ENCODE data around the gene RELN. TPM values are rescaled to one million over a fixed set of nuclear protein-coding genes. Genes with fewer than 3 reads are reported as not detected.

RELN gene
- total RNA-seq, 5 donors from 2014 or later (not counting 1 experiment from before 2014, with no cell fraction given), result 0.20 to 0.50 (median 0.41) TPM; not detected in 2

- no CpG with 5 or more reads among the region's 2 CpGs for WGBS (ENCODE audit: insufficient coverage)
These were observed 184.1 kb downstream of the RELN start for GRCh38 chr7:103805346-103805745.

GRCh38 chr7:103803631-103804030 is 185.8 kb downstream of the RELN start:
- Mint-ChIP-seq H3K4me3 (no peak overlapping the region), H3K27me3 (peaks cover 3 to 5% of the 10 kb centered on the region in 2 donors)
- no peak for ATAC-seq (replicated peaks in 1 of 4)

More at GRCh38 chr7:103805346-103805745, 184.1 kb downstream of the RELN start:
- no peaks in the 10 kb centered on the region for H3K36me3 Mint-ChIP-seq
- peaks cover 0 to 5% of the 10 kb centered on the region in 2 donors for H3K27me3 Mint-ChIP-seq
- peaks cover 10 to 15% (median 11%) of the 10 kb centered on the region in 3 donors for H3K4me1 Mint-ChIP-seq
- CTCF ChIA-PET, result no interaction called here
- ATAC-seq (replicated peaks in 1 of 4) (no peak), DNase-seq (no peak)
- Histone ChIP-seq H3K36me3 (ENCODE audit: control insufficient read depth in 2 of 2, extremely low read depth in 1 of 2, insufficient read depth in 1 of 2, low read length in 1 of 2) (no peaks in the 10 kb centered on the region), H3K27me3 (replicated peaks in 1 of 2; ENCODE audit: control insufficient read depth in 2 of 2, extremely low read depth in 1 of 2, insufficient read depth in 2 of 2, low read length in 1 of 2) (no peaks in the 10 kb centered on the region), H3K4me3 (ENCODE audit: control insufficient read depth in 1 of 2, extremely low read depth in 1 of 2, low read length in 1 of 2) (no peak overlapping the region), H3K27ac (ENCODE audit: low read length) (no peak overlapping the region), H3K4me1 (ENCODE audit: control insufficient read depth in 1 of 2, extremely low read depth in 1 of 2, insufficient read depth in 2 of 2, low read length in 2 of 2) (no peaks in the 10 kb centered on the region), H3K9me3 (no peaks in the 10 kb centered on the region)
- no peaks in the 10 kb centered on the region for H3K9me3 Mint-ChIP-seq
- H3K27ac Mint-ChIP-seq, result no peak overlapping the region
- POLR2A ChIA-PET, result no interaction called here
- no peak overlapping the region for H3K4me3 Mint-ChIP-seq

GRCh38 chr7:103799298-103799697 is 190.2 kb downstream of the RELN start:
- no peak overlapping the region for H3K4me3 ChIP-seq (ENCODE audit: control insufficient read depth in 1 of 2, extremely low read depth in 1 of 2, low read length in 1 of 2)
- WGBS (ENCODE audit: insufficient coverage), result no CpG with 5 or more reads among the region's 1 CpG
- POLR2A ChIA-PET, result no interaction called here

More at GRCh38 chr7:103803631-103804030, 185.8 kb downstream of the RELN start:
- Histone ChIP-seq H3K9me3 (no peaks in the 10 kb centered on the region), H3K4me1 (ENCODE audit: control insufficient read depth in 1 of 2, extremely low read depth in 1 of 2, insufficient read depth in 2 of 2, low read length in 2 of 2) (no peaks in the 10 kb centered on the region), H3K27ac (ENCODE audit: low read length) (no peak overlapping the region), H3K4me3 (ENCODE audit: control insufficient read depth in 1 of 2, extremely low read depth in 1 of 2, low read length in 1 of 2) (no peak overlapping the region), H3K27me3 (replicated peaks in 1 of 2; ENCODE audit: control insufficient read depth in 2 of 2, extremely low read depth in 1 of 2, insufficient read depth in 2 of 2, low read length in 1 of 2) (no peaks in the 10 kb centered on the region), H3K36me3 (ENCODE audit: control insufficient read depth in 2 of 2, extremely low read depth in 1 of 2, insufficient read depth in 1 of 2, low read length in 1 of 2) (no peaks in the 10 kb centered on the region)
- ChIA-PET POLR2A (no interaction called here), CTCF (no interaction called here)
- no peak for DNase-seq
- no peaks in the 10 kb centered on the region for H3K9me3 Mint-ChIP-seq
- no CpG with 5 or more reads among the region's 1 CpG for WGBS (ENCODE audit: insufficient coverage)
- H3K36me3 Mint-ChIP-seq, result no peaks in the 10 kb centered on the region
- peaks cover 0 to 2% (median 0%) of the 10 kb centered on the region in 3 donors for H3K4me1 Mint-ChIP-seq
- H3K27ac Mint-ChIP-seq, result no peak overlapping the region

GRCh38 chr7:103797647-103798307 is 191.7 kb downstream of the RELN start:
- no peaks in the 10 kb centered on the region for H3K36me3 Mint-ChIP-seq
- H3K27me3 Mint-ChIP-seq, result peaks cover 0 to 3% of the 10 kb centered on the region in 2 donors
- H3K27ac Mint-ChIP-seq, result no peak overlapping the region
- Histone ChIP-seq H3K4me1 (ENCODE audit: control insufficient read depth in 1 of 2, extremely low read depth in 1 of 2, insufficient read depth in 2 of 2, low read length in 2 of 2) (no peaks in the 10 kb centered on the region), H3K27ac (ENCODE audit: low read length) (no peak overlapping the region), H3K4me3 (ENCODE audit: control insufficient read depth in 1 of 2, extremely low read depth in 1 of 2, low read length in 1 of 2) (no peak overlapping the region), H3K36me3 (ENCODE audit: control insufficient read depth in 2 of 2, extremely low read depth in 1 of 2, insufficient read depth in 1 of 2, low read length in 1 of 2) (no peaks in the 10 kb centered on the region), H3K9me3 (no peaks in the 10 kb centered on the region), H3K27me3 (replicated peaks in 1 of 2; ENCODE audit: control insufficient read depth in 2 of 2, extremely low read depth in 1 of 2, insufficient read depth in 2 of 2, low read length in 1 of 2) (no peaks in the 10 kb centered on the region)
- POLR2A ChIA-PET, result no interaction called here
- ATAC-seq (replicated peaks in 1 of 4) (no peak), DNase-seq (no peak)
- WGBS (ENCODE audit: insufficient coverage), result 67% methylated on average over 1 of the region's 3 CpGs
- no peaks in the 10 kb centered on the region for H3K9me3 Mint-ChIP-seq
- H3K4me1 Mint-ChIP-seq, result no peaks in the 10 kb centered on the region
- H3K4me3 Mint-ChIP-seq, result no peak overlapping the region
- CTCF ChIA-PET, result no interaction called here

More at GRCh38 chr7:103799298-103799697, 190.2 kb downstream of the RELN start:
- H3K4me1 Mint-ChIP-seq, result no peaks in the 10 kb centered on the region
- Histone ChIP-seq H3K27ac (ENCODE audit: low read length) (no peak overlapping the region), H3K4me1 (ENCODE audit: control insufficient read depth in 1 of 2, extremely low read depth in 1 of 2, insufficient read depth in 2 of 2, low read length in 2 of 2) (no peaks in the 10 kb centered on the region), H3K36me3 (ENCODE audit: control insufficient read depth in 2 of 2, extremely low read depth in 1 of 2, insufficient read depth in 1 of 2, low read length in 1 of 2) (no peaks in the 10 kb centered on the region), H3K9me3 (no peaks in the 10 kb centered on the region), H3K27me3 (replicated peaks in 1 of 2; ENCODE audit: control insufficient read depth in 2 of 2, extremely low read depth in 1 of 2, insufficient read depth in 2 of 2, low read length in 1 of 2) (no peaks in the 10 kb centered on the region)
- H3K36me3 Mint-ChIP-seq, result no peaks in the 10 kb centered on the region
- DNase-seq (no peak), ATAC-seq (replicated peaks in 1 of 4) (no peak)
- H3K9me3 Mint-ChIP-seq, result no peaks in the 10 kb centered on the region
- H3K27me3 Mint-ChIP-seq, result peaks cover 0 to 3% of the 10 kb centered on the region in 2 donors
- H3K4me3 Mint-ChIP-seq, result no peak overlapping the region
- CTCF ChIA-PET, result no interaction called here
- H3K27ac Mint-ChIP-seq, result no peak overlapping the region

GRCh38 chr7:103796327-103796962 is 193.0 kb downstream of the RELN start:
- no peaks in the 10 kb centered on the region for H3K36me3 ChIP-seq (ENCODE audit: control insufficient read depth in 2 of 2, extremely low read depth in 1 of 2, insufficient read depth in 1 of 2, low read length in 1 of 2)
- no peak overlapping the region for H3K27ac Mint-ChIP-seq
- CTCF ChIA-PET, result interaction anchor here in 1 of 2 donors (0.6 kb wide), 1 partner anchor 17 kb away, joined by 5 read pairs; no protein-coding TSS in a partner anchor

GRCh38 chr7:103795787-103796186 is 193.7 kb downstream of the RELN start:
- Mint-ChIP-seq H3K9me3 (peaks cover 0 to 5% (median 5%) of the 10 kb centered on the region in 3 donors), H3K27me3 (peaks cover 0 to 3% of the 10 kb centered on the region in 2 donors), H3K36me3 (no peaks in the 10 kb centered on the region), H3K4me3 (no peak overlapping the region), H3K4me1 (no peaks in the 10 kb centered on the region), H3K27ac (no peak overlapping the region)
- H3K27ac ChIP-seq (ENCODE audit: low read length), result no peak overlapping the region
- DNase-seq (no peak), ATAC-seq (replicated peaks in 1 of 4) (no peak)
- CTCF ChIA-PET, result no interaction called here
- H3K27me3 ChIP-seq (replicated peaks in 1 of 2; ENCODE audit: control insufficient read depth in 2 of 2, extremely low read depth in 1 of 2, insufficient read depth in 2 of 2, low read length in 1 of 2), result no peaks in the 10 kb centered on the region
- POLR2A ChIA-PET, result no interaction called here
- no peak overlapping the region for H3K4me3 ChIP-seq (ENCODE audit: control insufficient read depth in 1 of 2, extremely low read depth in 1 of 2, low read length in 1 of 2)
- H3K36me3 ChIP-seq (ENCODE audit: control insufficient read depth in 2 of 2, extremely low read depth in 1 of 2, insufficient read depth in 1 of 2, low read length in 1 of 2), result no peaks in the 10 kb centered on the region
- no peaks in the 10 kb centered on the region for H3K9me3 ChIP-seq
- H3K4me1 ChIP-seq (ENCODE audit: control insufficient read depth in 1 of 2, extremely low read depth in 1 of 2, insufficient read depth in 2 of 2, low read length in 2 of 2), result no peaks in the 10 kb centered on the region

More at GRCh38 chr7:103796327-103796962, 193.0 kb downstream of the RELN start:
- peaks cover 0 to 3% of the 10 kb centered on the region in 2 donors for H3K27me3 Mint-ChIP-seq
- H3K9me3 ChIP-seq, result no peaks in the 10 kb centered on the region
- no peak overlapping the region for H3K4me3 Mint-ChIP-seq
- no peaks in the 10 kb centered on the region for H3K4me1 Mint-ChIP-seq
- DNase-seq, result no peak
- H3K36me3 Mint-ChIP-seq, result no peaks in the 10 kb centered on the region
- no peaks in the 10 kb centered on the region for H3K4me1 ChIP-seq (ENCODE audit: control insufficient read depth in 1 of 2, extremely low read depth in 1 of 2, insufficient read depth in 2 of 2, low read length in 2 of 2)
- H3K4me3 ChIP-seq (ENCODE audit: control insufficient read depth in 1 of 2, extremely low read depth in 1 of 2, low read length in 1 of 2), result no peak overlapping the region
- H3K27me3 ChIP-seq (replicated peaks in 1 of 2; ENCODE audit: control insufficient read depth in 2 of 2, extremely low read depth in 1 of 2, insufficient read depth in 2 of 2, low read length in 1 of 2), result no peaks in the 10 kb centered on the region
- ATAC-seq (replicated peaks in 1 of 4), result no peak
- WGBS (ENCODE audit: insufficient coverage), result 88% methylated on average over 5 of the region's 7 CpGs
- peaks cover 0 to under 1% (median under 1%) of the 10 kb centered on the region in 3 donors for H3K9me3 Mint-ChIP-seq
- H3K27ac ChIP-seq (ENCODE audit: low read length), result no peak overlapping the region
- POLR2A ChIA-PET, result no interaction called here
